Measurements from ENCODE around the gene PTDSS2. TPM values are rescaled to one million over a fixed set of nuclear protein-coding genes. Genes with fewer than 3 reads are reported as not detected.
"Not testable (repeated sequence)": the region's sequence is repeated elsewhere in the genome, so short reads cannot be mapped to it uniquely, and the experiment has no call there.

The PTDSS2 gene
- total RNA-seq, 1 donor from 2014 or later, result 55.3 TPM

DNA sequence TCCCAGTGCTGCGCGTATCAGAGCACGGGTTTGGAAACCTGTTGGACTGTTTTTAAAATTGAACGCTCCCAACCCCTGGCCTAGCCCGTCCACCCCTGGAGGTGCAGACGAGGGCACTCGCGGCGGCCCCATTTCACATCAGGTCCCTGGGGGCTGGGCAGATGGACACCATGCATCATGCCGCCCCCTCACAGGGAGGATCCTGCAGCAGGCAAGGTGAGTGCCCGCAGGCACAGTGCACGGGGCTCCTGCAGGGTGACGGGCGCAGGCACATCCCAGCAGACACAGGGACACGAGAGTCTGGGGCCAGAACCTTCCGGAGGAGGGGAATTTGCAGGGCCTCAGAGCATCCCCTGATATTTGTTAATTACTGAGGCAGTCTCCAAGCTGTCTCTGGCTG, 15.6 kb upstream of the PTDSS2 start:
- DNase-seq (ENCODE audit: extremely low spot score, unreplicated experiment), result no peak
- H3K4me3 Mint-ChIP-seq (ENCODE audit: unreplicated experiment), result no peak overlapping the region
- H3K36me3 Mint-ChIP-seq (ENCODE audit: unreplicated experiment), result no peaks in the 10 kb centered on the region
- H3K27ac Mint-ChIP-seq (ENCODE audit: unreplicated experiment), result no peak overlapping the region
- H3K4me1 Mint-ChIP-seq (ENCODE audit: unreplicated experiment), result no peaks in the 10 kb centered on the region
- no peaks in the 10 kb centered on the region for H3K9me3 Mint-ChIP-seq (ENCODE audit: unreplicated experiment)
- TF ChIP-seq, protein P1, sequence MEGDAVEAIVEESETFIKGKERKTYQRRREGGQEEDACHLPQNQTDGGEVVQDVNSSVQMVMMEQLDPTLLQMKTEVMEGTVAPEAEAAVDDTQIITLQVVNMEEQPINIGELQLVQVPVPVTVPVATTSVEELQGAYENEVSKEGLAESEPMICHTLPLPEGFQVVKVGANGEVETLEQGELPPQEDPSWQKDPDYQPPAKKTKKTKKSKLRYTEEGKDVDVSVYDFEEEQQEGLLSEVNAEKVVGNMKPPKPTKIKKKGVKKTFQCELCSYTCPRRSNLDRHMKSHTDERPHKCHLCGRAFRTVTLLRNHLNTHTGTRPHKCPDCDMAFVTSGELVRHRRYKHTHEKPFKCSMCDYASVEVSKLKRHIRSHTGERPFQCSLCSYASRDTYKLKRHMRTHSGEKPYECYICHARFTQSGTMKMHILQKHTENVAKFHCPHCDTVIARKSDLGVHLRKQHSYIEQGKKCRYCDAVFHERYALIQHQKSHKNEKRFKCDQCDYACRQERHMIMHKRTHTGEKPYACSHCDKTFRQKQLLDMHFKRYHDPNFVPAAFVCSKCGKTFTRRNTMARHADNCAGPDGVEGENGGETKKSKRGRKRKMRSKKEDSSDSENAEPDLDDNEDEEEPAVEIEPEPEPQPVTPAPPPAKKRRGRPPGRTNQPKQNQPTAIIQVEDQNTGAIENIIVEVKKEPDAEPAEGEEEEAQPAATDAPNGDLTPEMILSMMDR (IDR thresholded peaks at IDR 0.05), result no peak
- H3K27me3 Mint-ChIP-seq (ENCODE audit: unreplicated experiment), result no peaks in the 10 kb centered on the region

DNA sequence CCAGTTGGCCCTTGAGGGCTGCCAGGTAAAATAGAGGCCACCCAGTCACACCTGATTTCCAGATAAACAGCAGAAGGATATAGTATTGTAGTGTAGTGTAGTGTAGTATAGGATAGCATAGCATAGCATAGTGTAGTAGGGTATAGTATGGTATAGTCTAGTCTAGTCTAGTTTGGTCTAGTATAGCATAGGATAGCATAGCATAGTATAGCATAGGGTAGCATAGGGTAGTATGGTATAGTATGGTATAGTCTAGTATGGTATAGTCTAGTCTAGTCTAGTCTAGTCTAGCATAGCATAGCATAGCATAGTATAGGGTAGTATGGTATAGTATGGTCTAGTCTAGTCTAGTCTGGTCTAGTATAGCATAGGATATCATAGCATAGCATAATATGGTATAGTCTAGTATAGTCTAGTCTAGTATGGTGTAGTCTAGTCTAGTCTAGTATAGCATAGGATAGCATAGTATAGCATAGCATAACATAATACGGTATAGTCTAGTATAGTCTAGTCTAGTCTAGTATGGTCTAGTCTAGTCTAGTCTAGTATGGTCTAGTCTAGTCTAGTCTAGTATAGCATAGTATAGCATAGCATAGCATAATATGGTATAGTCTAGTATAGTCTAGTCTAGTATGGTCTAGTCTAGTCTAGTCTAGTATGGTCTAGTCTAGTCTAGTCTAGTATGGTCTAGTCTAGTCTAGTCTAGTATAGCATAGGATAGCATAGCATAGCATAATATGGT, 14.9 kb upstream of the PTDSS2 start:
- not testable (repeated sequence) for DNase-seq (ENCODE audit: extremely low spot score, unreplicated experiment); H3K4me1 Mint-ChIP-seq (ENCODE audit: unreplicated experiment); H3K4me3 Mint-ChIP-seq (ENCODE audit: unreplicated experiment); H3K9me3 Mint-ChIP-seq (ENCODE audit: unreplicated experiment); H3K27me3 Mint-ChIP-seq (ENCODE audit: unreplicated experiment); H3K36me3 Mint-ChIP-seq (ENCODE audit: unreplicated experiment); H3K27ac Mint-ChIP-seq (ENCODE audit: unreplicated experiment)

DNA sequence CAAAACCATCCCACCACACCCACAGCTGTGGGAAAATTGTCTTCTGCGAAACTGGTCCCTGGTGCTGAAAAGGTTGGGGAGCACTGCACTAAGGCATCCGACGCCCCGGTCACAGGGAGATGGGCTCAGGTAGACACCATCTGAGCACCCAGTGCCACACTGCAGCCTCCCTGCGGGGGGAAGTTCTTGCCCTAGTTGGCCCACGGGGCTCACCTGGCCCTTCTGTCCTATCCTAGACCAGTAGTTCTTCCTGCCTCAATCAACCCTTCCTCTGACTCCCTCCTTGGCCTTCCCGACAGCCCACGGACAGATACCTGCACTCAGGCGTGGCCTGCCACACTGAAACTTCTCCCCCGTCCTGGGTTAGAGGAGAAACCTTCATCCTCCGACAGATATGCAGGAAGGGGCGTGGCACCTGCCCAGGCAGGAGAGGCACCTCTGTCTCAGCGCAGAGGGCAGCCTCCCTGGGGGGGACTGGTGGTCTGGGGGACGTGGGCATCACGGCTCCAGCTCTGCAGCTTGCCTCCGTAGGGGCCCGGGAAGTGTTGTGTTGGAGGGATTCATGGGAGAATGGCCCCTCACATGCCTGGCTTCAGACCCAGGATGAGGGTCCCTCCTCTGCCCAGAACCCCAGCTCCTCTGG, 12.7 kb upstream of the PTDSS2 start:
- no peak for DNase-seq (ENCODE audit: extremely low spot score, unreplicated experiment)
- Mint-ChIP-seq H3K9me3 (ENCODE audit: unreplicated experiment) (no peaks in the 10 kb centered on the region), H3K4me1 (ENCODE audit: unreplicated experiment) (no peaks in the 10 kb centered on the region), H3K4me3 (ENCODE audit: unreplicated experiment) (no peak overlapping the region), H3K27me3 (ENCODE audit: unreplicated experiment) (no peaks in the 10 kb centered on the region), H3K36me3 (ENCODE audit: unreplicated experiment) (no peaks in the 10 kb centered on the region), H3K27ac (ENCODE audit: unreplicated experiment) (no peak overlapping the region)
- TF ChIP-seq, protein P1 (IDR thresholded peaks at IDR 0.05), result no peak

DNA sequence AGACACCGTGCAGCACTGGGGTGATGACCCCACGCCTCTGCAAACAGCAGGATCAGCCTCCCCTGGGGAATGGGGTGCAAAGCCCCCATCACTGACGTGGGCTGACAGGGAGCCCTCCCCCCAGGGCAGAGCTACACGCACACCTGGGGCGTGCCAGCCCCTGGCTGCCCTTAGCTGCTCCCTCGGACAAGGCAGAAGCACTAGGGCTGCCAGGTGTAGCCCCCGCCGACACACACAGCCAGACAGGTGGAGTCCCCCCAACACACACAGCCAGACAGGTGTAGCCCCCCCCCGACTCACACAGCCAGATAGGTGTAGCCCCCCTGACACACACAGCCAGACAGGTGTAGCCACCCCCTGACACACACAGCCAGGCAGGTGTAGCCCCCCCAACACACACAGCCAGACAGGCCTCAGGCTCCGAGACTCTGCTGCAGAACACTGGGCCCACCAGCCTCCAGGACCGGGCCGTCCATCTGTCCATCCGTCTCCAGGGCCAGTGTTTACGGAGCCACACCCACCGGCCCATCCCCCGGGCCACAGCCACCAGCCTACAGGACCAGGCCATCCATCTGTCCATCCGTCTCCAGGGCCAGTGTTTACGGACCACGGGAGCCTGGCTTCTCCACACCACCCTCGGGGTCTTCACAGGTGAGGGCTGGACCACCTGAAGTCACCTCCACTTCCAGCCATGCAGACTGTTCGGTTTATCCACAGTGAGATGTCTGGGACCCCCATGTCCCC, 11.8 kb upstream of the PTDSS2 start:
- no peak for DNase-seq (ENCODE audit: extremely low spot score, unreplicated experiment)
- Mint-ChIP-seq H3K4me1 (ENCODE audit: unreplicated experiment) (no peaks in the 10 kb centered on the region), H3K36me3 (ENCODE audit: unreplicated experiment) (no peaks in the 10 kb centered on the region), H3K27me3 (ENCODE audit: unreplicated experiment) (no peaks in the 10 kb centered on the region), H3K9me3 (ENCODE audit: unreplicated experiment) (no peaks in the 10 kb centered on the region), H3K4me3 (ENCODE audit: unreplicated experiment) (no peak overlapping the region), H3K27ac (ENCODE audit: unreplicated experiment) (no peak overlapping the region)
- TF ChIP-seq, protein P1 (IDR thresholded peaks at IDR 0.05), result no peak

DNA sequence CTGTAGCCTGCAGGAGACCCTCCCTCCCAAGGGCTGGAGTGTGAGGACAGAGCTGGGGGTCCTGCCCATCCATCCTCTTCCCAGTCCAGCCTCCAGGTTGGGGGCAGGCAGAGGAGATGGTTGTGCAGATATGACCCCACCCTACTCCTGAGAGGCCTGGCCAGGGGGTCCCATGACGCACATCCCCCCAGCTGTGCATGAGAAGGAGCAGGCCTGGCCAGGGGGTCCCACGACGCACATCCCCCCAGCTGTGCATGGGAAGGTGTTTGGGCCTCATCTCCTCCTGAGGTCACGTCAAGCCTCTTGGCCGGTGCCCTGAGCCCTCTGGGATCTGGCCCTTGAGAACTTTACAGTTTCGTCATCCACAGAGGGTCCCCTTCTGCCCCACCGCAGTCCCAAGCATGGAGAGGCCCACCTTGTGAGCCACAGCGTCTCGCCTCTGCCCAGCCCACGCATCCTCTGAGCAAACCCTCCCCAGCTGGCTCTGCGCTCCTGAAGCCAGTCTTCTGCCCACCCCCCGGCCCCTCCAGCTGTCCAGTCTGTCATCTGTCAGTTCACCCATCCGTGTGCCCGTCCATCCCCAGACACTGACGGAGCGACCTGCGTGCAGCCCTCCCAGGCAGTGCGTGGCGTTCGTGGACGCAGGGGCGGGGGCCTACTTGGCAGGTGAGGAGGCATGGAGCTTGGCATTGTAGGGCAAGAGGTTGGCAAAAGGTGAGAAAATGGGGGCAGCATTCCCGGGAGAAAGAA, 10.6 kb upstream of the PTDSS2 start:
- no peak overlapping the region for H3K4me3 Mint-ChIP-seq (ENCODE audit: unreplicated experiment)
- H3K9me3 Mint-ChIP-seq (ENCODE audit: unreplicated experiment), result no peaks in the 10 kb centered on the region
- no peaks in the 10 kb centered on the region for H3K27me3 Mint-ChIP-seq (ENCODE audit: unreplicated experiment)
- H3K36me3 Mint-ChIP-seq (ENCODE audit: unreplicated experiment), result no peaks in the 10 kb centered on the region
- no peak overlapping the region for H3K27ac Mint-ChIP-seq (ENCODE audit: unreplicated experiment)
- H3K4me1 Mint-ChIP-seq (ENCODE audit: unreplicated experiment), result peaks cover 10% of the 10 kb centered on the region
- no peak for DNase-seq (ENCODE audit: extremely low spot score, unreplicated experiment)
- TF ChIP-seq, protein P1 (IDR thresholded peaks at IDR 0.05), result no peak

Data from osteocyte (in vitro differentiated cells).